Psoas muscle (tissue), 8 donors: Measurements from ENCODE around the gene STUB1. TPM values are rescaled to one million over a fixed set of nuclear protein-coding genes. Genes with fewer than 3 reads are reported as not detected.

Source experiments
- ATAC-seq, 4 donors: fragments of 200-7000 bp; cut with Tn5 transposase; one replicate each; pipeline ENCODE4 v1.9.1; 2020; ENCODE audit warnings: moderate library complexity in 3 of 4, mild to moderate bottlenecking in 2 of 4
- DNase-seq, 2 donors: peaks; one replicate each; pipeline ENCODE4 v3.0.0-alpha.2; 2020
- H3K27ac ChIP-seq: fragments of 200-600 bp; one replicate; pipeline ENCODE4 v1.8.0; 2022
- H3K27me3 ChIP-seq, 3 donors: fragments of 200-600 bp in 1 of 3; one replicate each; pipeline versions ENCODE4 v1.6.1 to v1.8.0; 2013 to 2022; ENCODE audit warnings: low read length in 2 of 3, mild to moderate bottlenecking in 2 of 3, moderate library complexity in 1 of 3; ENCODE audit not compliant: insufficient read depth in 3 of 3
- H3K36me3 ChIP-seq, 2 donors: fragments of 200-600 bp in 1 of 2; one replicate each; pipeline versions ENCODE4 v1.6.1 to v1.8.0; 2013 to 2022; ENCODE audit warnings: low read depth in 1 of 2, mild to moderate bottlenecking in 1 of 2, moderate library complexity in 1 of 2; ENCODE audit not compliant: insufficient read depth in 1 of 2
- H3K4me1 ChIP-seq: fragments of 200-600 bp; one replicate; pipeline ENCODE4 v1.8.0; 2022
- H3K4me3 ChIP-seq: fragments of 200-600 bp; one replicate; pipeline ENCODE4 v1.8.0; 2022; ENCODE audit warnings: mild to moderate bottlenecking
- H3K9me3 ChIP-seq: fragments of 200-600 bp; one replicate; pipeline ENCODE4 v1.8.0; 2022
- WGBS, 3 donors: extraction: QIAGEN DNeasy Blood & Tissue Kit; methylation state at CpG; one replicate each; pipeline versions ENCODE4 v1.1.6 to v1.1.7; 2013; 5-methylcytosine and 5-hydroxymethylcytosine counted together
- intact Hi-C, 2 donors: fragments of 100-400 bp; cut with DNase I; formaldehyde crosslinking; loops; one replicate each; pipeline versions ENCODE4 v1.11.0 to v1.14.2; 2022
- polyA plus RNA-seq, 3 donors: library from polyadenylated mRNA; stranded (reverse); fragments of 200-250 nt; gene quantifications; one replicate each; pipeline ENCODE4 v1.2.3, GENCODE V29; 2013
- total RNA-seq, 4 donors: library from RNA; stranded (reverse); fragmentation: NEBNext Ultra II Directional in 2 of 4; extraction: Animal tissue kit (Norgen Biotek cat#: 25700) in 2 of 4; gene quantifications; one replicate each; pipeline versions ENCODE4 v1.2.1 to v1.2.4, GENCODE V29; 2021 to 2023
- TF ChIP-seq, protein P1 (sequence below): fragments of 200-600 bp; IDR thresholded peaks from one replicate; pipeline ENCODE4 v1.8.0; 2022; ENCODE audit warnings: antibody characterized with exemption
- donor health status: healthy with polysubstance abuse.
- donor health status: DM: no; HTN: no; CAD: no; lungs with moderate emphysema.
- donor health status: Bipolar disorder and iron deficiency.
- donor health status: healthy.
- donor health status: DM: yes; HTN: yes; CAD: no.
- donor health status: DM: no; HTN: no; CAD: no.
- donor health status: DM: no; HTN: no; CAD: no.
- donor health status: DM: yes; HTN: yes; CAD: no.

The STUB1 gene
- total and polyA plus RNA-seq, 7 donors = 108 to 150 (median 127) TPM

DNA sequence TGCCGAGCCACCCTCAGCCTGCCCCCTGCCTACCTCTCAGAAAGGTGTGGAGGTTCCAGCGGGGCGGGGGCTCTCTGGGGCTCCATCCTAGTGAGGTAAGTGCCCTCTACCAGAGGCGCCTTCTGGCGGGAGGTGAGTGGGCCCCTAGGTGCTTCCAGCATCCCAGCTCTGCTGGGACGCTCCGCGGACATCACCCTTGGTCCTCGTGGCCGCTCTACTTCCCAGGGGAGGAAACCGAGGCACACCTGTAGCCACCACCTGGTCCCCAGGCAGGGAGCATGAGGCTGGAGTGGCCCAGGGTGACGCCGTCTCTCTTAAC, 37.2 kb upstream of the STUB1 start:
- Histone ChIP-seq H3K9me3 (no peaks in the 10 kb centered on the region), H3K27me3 (no peaks in the 10 kb centered on the region), H3K36me3 (peaks cover 0 to 5% of the 10 kb centered on the region in 2 donors), H3K4me1 (peaks cover 56% of the 10 kb centered on the region), H3K27ac (peak overlapping the region; percentile 92), H3K4me3 (peak overlapping the region; percentile 88)
- ATAC-seq = no peak
- DNase-seq = no peak
- TF ChIP-seq, protein P1, sequence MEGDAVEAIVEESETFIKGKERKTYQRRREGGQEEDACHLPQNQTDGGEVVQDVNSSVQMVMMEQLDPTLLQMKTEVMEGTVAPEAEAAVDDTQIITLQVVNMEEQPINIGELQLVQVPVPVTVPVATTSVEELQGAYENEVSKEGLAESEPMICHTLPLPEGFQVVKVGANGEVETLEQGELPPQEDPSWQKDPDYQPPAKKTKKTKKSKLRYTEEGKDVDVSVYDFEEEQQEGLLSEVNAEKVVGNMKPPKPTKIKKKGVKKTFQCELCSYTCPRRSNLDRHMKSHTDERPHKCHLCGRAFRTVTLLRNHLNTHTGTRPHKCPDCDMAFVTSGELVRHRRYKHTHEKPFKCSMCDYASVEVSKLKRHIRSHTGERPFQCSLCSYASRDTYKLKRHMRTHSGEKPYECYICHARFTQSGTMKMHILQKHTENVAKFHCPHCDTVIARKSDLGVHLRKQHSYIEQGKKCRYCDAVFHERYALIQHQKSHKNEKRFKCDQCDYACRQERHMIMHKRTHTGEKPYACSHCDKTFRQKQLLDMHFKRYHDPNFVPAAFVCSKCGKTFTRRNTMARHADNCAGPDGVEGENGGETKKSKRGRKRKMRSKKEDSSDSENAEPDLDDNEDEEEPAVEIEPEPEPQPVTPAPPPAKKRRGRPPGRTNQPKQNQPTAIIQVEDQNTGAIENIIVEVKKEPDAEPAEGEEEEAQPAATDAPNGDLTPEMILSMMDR = no peak
- 80 to 87% (median 83%) methylated on average over 13 of the region's 13 CpGs for WGBS, 3 donors
- intact Hi-C loops = no loop called here

DNA sequence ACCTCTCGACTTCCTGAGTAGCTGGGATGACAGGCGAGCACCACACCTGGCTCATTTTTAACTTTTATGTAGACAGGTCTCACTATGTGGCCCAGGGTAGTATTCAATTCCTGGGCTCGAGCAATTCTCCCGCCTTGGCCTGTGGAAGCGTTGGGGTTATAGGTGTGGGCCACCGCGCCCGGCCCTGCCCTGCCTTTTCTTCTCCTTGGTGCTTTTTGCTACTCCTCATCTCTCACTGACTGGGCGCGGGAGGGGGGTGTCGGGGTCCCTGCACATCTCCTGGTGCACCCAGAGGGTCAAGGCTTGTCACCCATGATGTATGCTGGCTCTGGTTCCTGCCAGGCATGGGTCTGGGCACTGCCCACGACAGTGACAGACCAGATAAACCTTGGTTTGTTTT, 35.7 kb upstream of the STUB1 start:
- WGBS, 3 donors = 83 to 95% (median 88%) methylated on average over 12 of the region's 12 CpGs
- intact Hi-C loops = no loop called here
- H3K4me1 ChIP-seq = peaks cover 63% of the 10 kb centered on the region
- TF ChIP-seq, protein P1 = no peak
- no peaks in the 10 kb centered on the region for H3K9me3 ChIP-seq
- H3K27ac ChIP-seq = peak overlapping the region; percentile 93
- H3K4me3 ChIP-seq = no peak overlapping the region
- DNase-seq (no peak), ATAC-seq (no peak)
- H3K36me3 ChIP-seq = peaks cover 0 to 5% of the 10 kb centered on the region in 2 donors
- no peaks in the 10 kb centered on the region for H3K27me3 ChIP-seq

DNA sequence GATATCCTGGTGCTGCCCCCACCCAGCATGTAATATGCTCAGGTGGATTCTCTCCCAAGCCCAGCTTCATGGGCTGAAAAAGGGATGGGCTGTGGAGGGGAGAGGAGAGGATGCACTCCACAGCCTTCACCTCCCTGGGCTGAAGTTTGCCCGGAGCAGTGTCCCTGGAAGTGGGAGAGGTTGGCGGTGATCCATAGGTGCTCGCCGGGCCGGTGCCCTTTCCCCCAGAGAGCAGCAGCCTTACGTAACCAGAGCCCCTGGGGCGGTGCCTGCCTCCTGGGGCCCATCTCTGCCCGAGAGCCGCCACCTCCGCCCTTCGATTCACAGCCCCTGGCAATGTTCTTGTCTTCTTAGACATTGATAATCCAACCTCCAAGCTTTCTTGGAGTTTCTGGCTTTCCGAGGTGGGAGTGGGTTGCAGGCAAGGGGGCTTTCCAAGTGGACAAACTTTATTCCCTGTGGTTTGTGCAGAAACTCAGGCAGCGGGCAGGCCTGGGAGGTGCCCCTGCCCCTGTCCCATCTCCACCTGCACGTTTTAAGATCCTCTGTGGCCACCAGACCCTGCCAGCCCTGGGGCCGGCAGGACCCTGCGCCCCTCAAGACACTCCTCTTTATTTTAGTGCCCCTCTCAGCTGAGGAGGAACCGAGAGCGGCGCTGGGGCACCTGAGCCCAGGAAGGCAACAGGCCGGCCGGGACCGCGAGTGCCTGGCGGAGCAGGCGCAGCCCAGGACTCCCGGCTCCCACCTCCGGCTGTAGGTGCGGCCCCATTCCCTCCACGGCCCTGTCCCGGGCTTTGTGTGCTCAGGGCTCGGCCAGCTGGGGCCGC, 34.1 kb upstream of the STUB1 start:
- DNase-seq (peak in 1 of 2 donors; percentile 80), ATAC-seq (peak in 2 of 4 donors; percentile 14 to 21)
- no peaks in the 10 kb centered on the region for H3K27me3 ChIP-seq
- TF ChIP-seq, protein P1 = no peak
- intact Hi-C loops = no loop called here
- H3K4me3 ChIP-seq = peak overlapping the region; percentile 88
- 58 to 65% (median 59%) methylated on average over 32 of the region's 32 CpGs for WGBS, 3 donors
- no peaks in the 10 kb centered on the region for H3K9me3 ChIP-seq
- peaks cover 0 to 5% of the 10 kb centered on the region in 2 donors for H3K36me3 ChIP-seq
- H3K27ac ChIP-seq = peak overlapping the region; percentile 93
- H3K4me1 ChIP-seq = peaks cover 68% of the 10 kb centered on the region

DNA sequence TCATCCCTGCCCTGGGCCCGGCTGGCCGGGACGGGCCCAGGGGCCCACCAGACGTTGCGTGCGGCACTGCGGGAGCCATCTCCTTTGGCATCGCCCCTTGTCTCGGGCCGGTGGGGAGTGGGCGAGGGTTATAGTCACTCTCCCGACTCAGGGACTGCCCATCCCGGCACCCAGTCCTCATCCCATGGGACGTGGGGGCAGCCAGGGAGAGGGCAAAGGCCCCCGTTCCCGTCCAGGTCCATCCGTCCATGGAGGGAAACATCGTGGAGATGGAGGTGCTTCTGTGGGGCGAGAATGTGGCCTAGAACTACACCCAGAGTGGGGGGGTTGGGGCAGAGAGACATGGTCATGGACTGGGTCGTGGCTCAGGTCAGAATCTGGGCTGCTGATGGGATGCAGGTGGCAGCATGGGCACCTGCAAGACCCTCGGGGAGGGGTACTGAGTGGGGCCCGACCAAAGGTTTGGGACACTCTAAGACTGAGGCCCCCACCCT, 33.5 kb upstream of the STUB1 start:
- H3K4me3 ChIP-seq = peak overlapping the region; percentile 88
- peak overlapping the region; percentile 93 for H3K27ac ChIP-seq
- 64 to 74% (median 67%) methylated on average over 18 to 22 of the region's 22 CpGs for WGBS, 3 donors
- TF ChIP-seq, protein P1 = no peak
- H3K27me3 ChIP-seq = no peaks in the 10 kb centered on the region
- H3K9me3 ChIP-seq = no peaks in the 10 kb centered on the region
- DNase-seq = no peak
- no peak for ATAC-seq
- intact Hi-C loops = no loop called here
- H3K36me3 ChIP-seq = peaks cover 0 to 5% of the 10 kb centered on the region in 2 donors
- H3K4me1 ChIP-seq = peaks cover 68% of the 10 kb centered on the region
